Muscle layer of colon (tissue), 2 donors: Measurements from ENCODE around the gene PPIAL4G.
"Not testable (repeated sequence)": the region's sequence is repeated elsewhere in the genome, so short reads cannot be mapped to it uniquely, and the experiment has no call there.

Experiments used
- H3K27ac ChIP-seq: one replicate; pipeline ENCODE4 v1.7.0; 2013; ENCODE audit warnings: low read depth, mild to moderate bottlenecking, low read length, moderate library complexity
- H3K27me3 ChIP-seq, 2 donors: one replicate each; pipeline ENCODE4 v1.7.0; 2013; ENCODE audit warnings: low read length in 2 of 2, mild to moderate bottlenecking in 2 of 2; ENCODE audit not compliant: insufficient read depth in 2 of 2, control insufficient read depth in 1 of 2
- H3K36me3 ChIP-seq: one replicate; pipeline ENCODE4 v1.7.0; 2013; ENCODE audit warnings: mild to moderate bottlenecking, low read length; ENCODE audit not compliant: insufficient read depth
- H3K4me1 ChIP-seq: one replicate; pipeline ENCODE4 v1.7.0; 2013; ENCODE audit warnings: mild to moderate bottlenecking, low read length; ENCODE audit not compliant: insufficient read depth
- H3K4me3 ChIP-seq, 2 donors: one replicate each; pipeline ENCODE4 v1.7.0; 2013; ENCODE audit warnings: low read length in 2 of 2, low read depth in 1 of 2, mild to moderate bottlenecking in 1 of 2, moderate library complexity in 1 of 2
- H3K9ac ChIP-seq: one replicate; pipeline ENCODE4 v1.7.0; 2013; ENCODE audit warnings: low read length
- H3K9me3 ChIP-seq: one replicate; pipeline ENCODE4 v1.7.0; 2013; ENCODE audit warnings: mild to moderate bottlenecking, low read length
- donor health status: abdominal sarcoma.
- donor health status: Adenocarcinoma of cecum.

PPIAL4G gene

DNA sequence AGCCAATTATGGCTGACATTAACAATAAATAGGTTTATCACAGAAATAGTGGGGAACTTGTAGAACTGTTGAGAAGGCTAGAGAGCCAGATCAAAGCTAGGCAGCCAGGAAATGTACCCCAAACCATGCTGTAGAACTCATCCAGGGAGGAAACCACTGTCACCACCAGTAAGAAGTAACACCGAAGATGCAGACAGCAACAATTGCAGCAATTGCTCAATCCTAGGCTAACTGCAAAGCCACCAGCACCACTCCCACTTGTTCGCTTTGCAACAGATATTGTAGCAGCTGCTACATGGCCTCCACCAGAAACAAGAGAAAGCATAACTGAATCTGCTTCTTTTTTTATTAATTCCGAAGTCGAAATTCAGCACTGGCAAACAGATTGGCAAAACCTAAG is 2.0 kb downstream of the PPIAL4G start:
- not testable (repeated sequence) for H3K4me1 ChIP-seq, H3K36me3 ChIP-seq, H3K9me3 ChIP-seq, H3K27me3 ChIP-seq, H3K4me3 ChIP-seq, H3K27ac ChIP-seq, H3K9ac ChIP-seq

DNA sequence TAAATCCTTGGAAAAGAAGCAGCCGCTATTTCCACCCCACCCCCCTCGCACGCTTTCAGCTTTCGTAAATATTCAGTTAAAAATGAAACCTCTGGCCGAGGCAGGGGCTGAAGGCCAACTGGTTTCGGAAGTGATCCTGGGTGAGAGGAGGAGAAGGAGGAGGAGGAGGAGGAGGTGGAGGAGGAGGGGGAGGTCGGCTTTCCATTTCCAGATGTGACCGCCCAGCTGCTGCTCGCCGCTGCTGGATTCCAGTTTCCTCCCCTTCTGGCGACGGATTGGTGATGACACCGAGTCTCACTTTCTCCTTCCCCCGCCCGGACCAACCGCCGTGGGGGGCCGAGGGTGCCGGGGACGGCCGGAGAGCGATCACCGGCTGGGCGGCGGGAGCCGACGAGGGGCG is 23.4 kb downstream of the PPIAL4G start:
- not testable (repeated sequence) for H3K36me3 ChIP-seq, H3K27me3 ChIP-seq, H3K4me1 ChIP-seq, H3K27ac ChIP-seq, H3K9me3 ChIP-seq, H3K9ac ChIP-seq
- H3K4me3 ChIP-seq: peak overlapping the region; percentile 54 to 55

DNA sequence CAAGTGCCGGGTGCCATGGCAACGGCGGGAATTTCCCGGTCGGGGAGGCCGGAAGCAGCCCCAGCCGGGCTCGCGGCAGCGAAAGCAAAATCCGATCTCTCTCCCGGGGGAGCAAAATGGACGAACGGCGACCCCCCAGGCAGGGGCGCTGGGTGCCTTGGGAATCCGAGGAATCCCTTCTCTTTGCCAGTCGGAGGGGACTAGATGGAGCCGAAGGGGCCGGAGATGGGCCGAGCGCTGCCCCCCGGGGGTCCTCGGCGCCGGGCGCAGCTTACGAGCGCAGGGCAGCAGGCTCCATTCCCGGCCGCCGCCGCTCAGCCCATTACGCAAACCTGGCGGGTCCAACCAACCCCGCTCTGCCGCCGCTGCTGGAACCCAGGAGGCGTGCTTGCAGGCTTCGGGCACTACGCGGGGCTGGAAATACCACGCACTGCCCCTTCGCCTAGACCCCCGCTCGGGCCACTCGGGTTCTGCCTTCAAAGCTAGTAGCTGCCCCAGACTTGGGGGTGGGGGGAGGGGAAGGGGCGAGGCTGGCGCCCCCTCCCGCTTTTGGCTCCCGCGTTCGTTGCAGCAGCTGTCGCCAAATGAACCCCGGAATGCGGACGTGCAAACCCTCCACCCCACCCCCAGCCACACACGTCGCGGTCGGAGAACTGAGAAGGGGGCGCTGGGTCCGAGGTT is 24.1 kb downstream of the PPIAL4G start:
- H3K36me3 ChIP-seq, H3K27ac ChIP-seq, H3K9ac ChIP-seq, H3K27me3 ChIP-seq, H3K9me3 ChIP-seq, H3K4me1 ChIP-seq: not testable (repeated sequence)
- H3K4me3 ChIP-seq: peak overlapping the region; percentile 54 to 55

DNA sequence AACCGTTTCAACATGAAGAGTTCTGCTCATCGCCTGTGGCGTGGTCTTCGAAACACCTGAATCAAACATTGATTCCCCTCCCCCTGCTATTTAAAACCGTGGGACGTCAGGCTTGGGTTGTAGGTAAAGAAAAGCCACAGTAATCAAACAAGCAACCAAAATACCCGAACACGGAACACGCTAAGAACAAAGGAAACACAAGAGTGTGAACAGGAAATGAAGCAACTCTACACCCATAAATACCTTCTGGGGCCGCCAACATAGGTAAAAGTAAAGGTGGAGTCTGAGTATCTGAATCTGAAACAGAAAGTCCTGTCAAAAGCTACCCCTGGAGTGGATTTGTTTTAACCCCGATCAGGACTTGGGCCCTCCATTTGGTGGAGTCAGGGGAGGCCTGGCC is 24.7 kb downstream of the PPIAL4G start:
- not testable (repeated sequence) for H3K27ac ChIP-seq
- H3K4me3 ChIP-seq: peak overlapping the region in 1 of 2 donors; percentile 38

DNA sequence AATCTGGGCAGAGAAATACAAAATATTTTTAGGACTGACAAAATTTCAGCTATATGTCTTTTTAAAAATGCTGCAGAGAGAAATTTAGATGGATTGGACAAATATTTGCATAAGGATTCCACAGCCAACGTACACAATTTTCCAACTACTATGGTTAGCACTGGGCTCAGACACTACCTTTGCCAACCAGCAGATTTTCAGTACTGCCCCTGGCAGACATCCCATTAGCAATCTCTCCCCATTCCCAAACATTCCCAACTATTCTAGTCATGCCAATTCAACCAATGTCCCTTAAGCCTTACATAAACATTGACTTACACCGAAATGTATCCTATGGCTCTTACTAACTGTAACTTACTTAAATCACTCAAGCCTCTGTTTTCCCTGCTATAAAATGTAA is 30.3 kb downstream of the PPIAL4G start:
- not testable (repeated sequence) for H3K4me3 ChIP-seq, H3K27ac ChIP-seq, H3K9me3 ChIP-seq, H3K9ac ChIP-seq, H3K36me3 ChIP-seq, H3K27me3 ChIP-seq, H3K4me1 ChIP-seq

More for the DNA sequence above, 24.7 kb downstream of the PPIAL4G start:
- H3K27me3 ChIP-seq, H3K4me1 ChIP-seq, H3K36me3 ChIP-seq, H3K9ac ChIP-seq, H3K9me3 ChIP-seq: not testable (repeated sequence)

DNA sequence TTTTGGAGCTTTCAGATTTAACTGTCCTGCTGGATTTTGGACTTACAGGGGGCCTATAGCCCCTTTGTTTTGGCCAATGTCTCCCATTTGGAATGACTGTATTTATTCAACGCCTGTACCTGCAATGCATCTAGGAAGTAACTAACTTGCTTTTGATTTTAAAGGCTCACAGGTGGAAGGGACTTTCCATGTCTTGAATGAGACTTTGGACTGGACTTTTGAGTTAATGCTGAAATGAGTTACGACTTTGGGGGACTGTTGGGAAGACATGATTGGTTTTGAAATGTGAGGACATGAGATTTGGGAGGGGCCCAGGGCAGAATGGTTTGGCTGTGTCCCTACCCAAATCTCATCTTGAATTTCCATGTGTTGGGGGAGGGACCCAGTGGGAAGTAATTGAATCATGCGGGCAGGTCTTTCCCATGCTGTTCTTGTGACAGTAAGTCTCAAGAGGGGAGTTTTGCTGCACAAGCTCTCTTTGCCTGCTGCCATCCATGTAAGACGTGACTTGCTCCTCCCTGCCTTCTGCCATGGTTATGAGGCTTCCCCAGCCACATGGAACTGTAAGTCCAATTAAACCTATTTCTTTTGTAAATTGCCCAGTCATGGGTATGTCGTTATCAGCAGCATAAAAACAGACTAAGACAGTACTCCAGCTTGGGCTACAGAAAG is 43.3 kb downstream of the PPIAL4G start:
- H3K27me3 ChIP-seq, H3K9ac ChIP-seq, H3K4me1 ChIP-seq, H3K4me3 ChIP-seq, H3K9me3 ChIP-seq, H3K27ac ChIP-seq, H3K36me3 ChIP-seq: not testable (repeated sequence)

DNA sequence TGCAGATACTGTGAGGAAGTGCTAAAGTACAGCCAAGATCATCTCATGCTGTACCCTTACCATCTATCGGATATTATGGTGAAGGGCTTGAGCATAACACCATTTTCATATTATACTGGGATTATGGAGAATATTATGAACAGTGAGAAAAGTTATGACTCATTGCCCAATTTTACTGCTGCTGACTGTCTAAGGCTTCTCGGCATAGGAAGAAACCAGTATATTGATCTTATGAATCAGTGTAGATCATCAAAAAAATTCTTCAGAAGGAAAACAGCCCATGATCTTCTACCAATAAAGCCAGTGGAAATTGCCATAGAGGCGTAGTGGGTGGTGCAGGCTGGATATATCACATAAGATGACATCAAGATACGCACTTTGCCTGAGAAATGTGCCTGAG is 47.7 kb downstream of the PPIAL4G start:
- H3K4me1 ChIP-seq: no peaks in the 10 kb centered on the region
- H3K9ac ChIP-seq: no peak overlapping the region
- no peaks in the 10 kb centered on the region for H3K9me3 ChIP-seq
- no peaks in the 10 kb centered on the region for H3K36me3 ChIP-seq
- H3K27ac ChIP-seq: no peak overlapping the region
- H3K4me3 ChIP-seq: no peak overlapping the region
- H3K27me3 ChIP-seq: no peaks in the 10 kb centered on the region

DNA sequence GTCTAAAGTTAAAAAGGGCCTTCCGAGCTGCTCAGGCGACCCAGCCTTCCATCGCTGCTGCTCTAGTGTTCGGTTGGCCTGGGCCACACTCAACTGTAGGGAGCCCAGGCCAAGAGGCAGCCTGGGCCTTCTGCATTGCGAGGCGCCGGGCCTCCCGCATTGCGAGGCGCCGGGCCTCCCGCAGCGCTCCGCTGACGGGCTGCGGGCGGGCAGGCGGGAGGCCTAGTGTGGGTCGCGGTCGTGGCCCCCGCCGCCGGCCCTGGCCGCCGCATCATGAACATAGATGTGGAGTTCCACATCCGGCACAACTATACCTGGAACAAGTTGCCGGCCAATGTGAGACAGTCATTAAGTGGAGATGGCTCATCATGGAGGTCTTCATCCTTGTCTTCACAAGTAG is 48.3 kb downstream of the PPIAL4G start:
- H3K4me3 ChIP-seq: no peak overlapping the region
- H3K36me3 ChIP-seq: no peaks in the 10 kb centered on the region
- H3K4me1 ChIP-seq: no peaks in the 10 kb centered on the region
- H3K27me3 ChIP-seq: no peaks in the 10 kb centered on the region
- no peak overlapping the region for H3K9ac ChIP-seq
- no peaks in the 10 kb centered on the region for H3K9me3 ChIP-seq
- no peak overlapping the region for H3K27ac ChIP-seq

DNA sequence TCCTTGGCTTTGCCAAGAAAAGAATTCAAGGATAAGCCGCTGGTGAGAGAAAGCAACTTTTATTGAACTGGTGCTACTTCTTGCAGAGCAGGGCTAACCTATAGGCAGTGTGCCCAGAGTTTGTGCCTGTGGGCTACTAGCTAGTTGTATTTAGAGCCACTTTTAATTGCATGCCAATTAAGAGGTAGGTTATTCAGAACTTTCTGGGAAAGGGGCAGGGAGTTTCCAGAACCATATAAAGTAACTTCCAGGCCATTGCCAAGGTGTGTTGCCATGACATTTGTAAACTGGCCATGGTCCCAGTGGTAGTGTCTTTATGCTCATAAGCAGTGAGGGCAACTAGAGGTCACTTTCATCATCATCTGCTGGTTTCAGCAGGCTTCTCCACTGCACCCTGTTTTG is 50.2 kb downstream of the PPIAL4G start:
- H3K9ac ChIP-seq, H3K4me1 ChIP-seq, H3K4me3 ChIP-seq, H3K9me3 ChIP-seq, H3K36me3 ChIP-seq, H3K27me3 ChIP-seq, H3K27ac ChIP-seq: not testable (repeated sequence)
